ENCODE measurements around the gene CTNNA3. TPM values are rescaled to one million over a fixed set of nuclear protein-coding genes. Genes with fewer than 3 reads are reported as not detected.
"Not testable (repeated sequence)": the region's sequence is repeated elsewhere in the genome, so short reads cannot be mapped to it uniquely, and the experiment has no call there.

CTNNA3 gene
- total and polyA plus RNA-seq, 2 donors (not counting 1 experiment from before 2014, with no cell fraction given), result not detected

DNA sequence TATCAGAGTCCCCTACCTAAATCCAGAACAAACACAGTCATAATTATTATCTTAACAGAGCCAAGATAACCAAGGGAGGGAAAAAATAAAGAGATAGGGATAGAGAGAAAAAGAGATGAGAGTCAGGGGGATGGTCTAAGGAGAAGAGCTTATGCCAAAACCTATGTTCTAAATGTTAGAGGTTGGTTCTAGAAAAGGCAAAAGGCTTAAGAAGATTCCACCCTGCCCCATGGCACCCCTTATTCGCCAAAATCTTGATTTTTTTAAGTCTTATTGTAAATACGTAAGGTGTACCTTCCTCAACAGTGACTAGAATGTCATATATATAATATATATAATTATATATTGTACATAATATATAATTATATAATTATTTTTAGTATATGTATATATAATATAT, 29.6 kb upstream of the CTNNA3 start:
- no peak overlapping the region for H3K9ac ChIP-seq (ENCODE audit: insufficient read depth, low read length)
- TF ChIP-seq CTCF (conservative IDR thresholded peaks at IDR 0.05 in 1 of 2, IDR thresholded peaks at IDR 0.05 in 1 of 2; ENCODE audit: low read depth in 1 of 2, low read length in 2 of 2), result no peak
- TF ChIP-seq EZH2 (IDR thresholded peaks at IDR 0.05; ENCODE audit: low read length, missing control alignments), result no peak

GRCh38 chr10:67723601-67724000, 27.6 kb upstream of the CTNNA3 start:
- no peaks in the 10 kb centered on the region for H3K9me3 ChIP-seq (ENCODE audit: control insufficient read depth, insufficient read depth, low read depth, low read length)
- no peak overlapping the region for H2AFZ ChIP-seq (ENCODE audit: low read length)
- TF ChIP-seq CTCF (conservative IDR thresholded peaks at IDR 0.05 in 1 of 2, IDR thresholded peaks at IDR 0.05 in 1 of 2; ENCODE audit: low read depth in 1 of 2, low read length in 2 of 2) (no peak), EZH2 (IDR thresholded peaks at IDR 0.05; ENCODE audit: low read length, missing control alignments) (no peak)
- H4K20me1 ChIP-seq (ENCODE audit: control insufficient read depth, extremely low read depth, insufficient read depth, low read length), result no peaks in the 10 kb centered on the region
- no peaks in the 10 kb centered on the region for H3K4me1 ChIP-seq (ENCODE audit: control insufficient read depth, extremely low read depth, insufficient read depth, low read length)
- no peak overlapping the region for H3K4me3 ChIP-seq (replicated peaks in 1 of 4; ENCODE audit: control extremely low read depth in 1 of 4, insufficient read depth in 1 of 4, low read depth in 3 of 4, low read length in 4 of 4)
- no peak for DNase-seq (ENCODE audit: low read depth in 2 of 2)
- H3K27me3 ChIP-seq (ENCODE audit: control insufficient read depth, insufficient read depth, low read length), result no peaks in the 10 kb centered on the region
- no peaks in the 10 kb centered on the region for H3K79me2 ChIP-seq (ENCODE audit: control insufficient read depth, insufficient read depth, low read length)
- no peak overlapping the region for H3K9ac ChIP-seq (ENCODE audit: insufficient read depth, low read length)
- H3K27ac ChIP-seq (ENCODE audit: insufficient read depth, low read length), result no peak overlapping the region
- no peak overlapping the region for H3K4me2 ChIP-seq (ENCODE audit: extremely low read depth, insufficient read depth, low read length)
- H3K36me3 ChIP-seq (ENCODE audit: control insufficient read depth, insufficient read depth, low read length), result no peaks in the 10 kb centered on the region

More for the DNA sequence above, 29.6 kb upstream of the CTNNA3 start:
- no peak for DNase-seq (ENCODE audit: low read depth in 2 of 2)
- no peak overlapping the region for H3K4me2 ChIP-seq (ENCODE audit: extremely low read depth, insufficient read depth, low read length)
- H4K20me1 ChIP-seq (ENCODE audit: control insufficient read depth, extremely low read depth, insufficient read depth, low read length), result no peaks in the 10 kb centered on the region
- H3K27ac ChIP-seq (ENCODE audit: insufficient read depth, low read length), result no peak overlapping the region
- H3K9me3 ChIP-seq (ENCODE audit: control insufficient read depth, insufficient read depth, low read depth, low read length), result no peaks in the 10 kb centered on the region
- no peaks in the 10 kb centered on the region for H3K4me1 ChIP-seq (ENCODE audit: control insufficient read depth, extremely low read depth, insufficient read depth, low read length)
- no peak overlapping the region for H2AFZ ChIP-seq (ENCODE audit: low read length)
- H3K36me3 ChIP-seq (ENCODE audit: control insufficient read depth, insufficient read depth, low read length), result no peaks in the 10 kb centered on the region
- H3K79me2 ChIP-seq (ENCODE audit: control insufficient read depth, insufficient read depth, low read length), result no peaks in the 10 kb centered on the region
- no peak overlapping the region for H3K4me3 ChIP-seq (replicated peaks in 1 of 4; ENCODE audit: control extremely low read depth in 1 of 4, insufficient read depth in 1 of 4, low read depth in 3 of 4, low read length in 4 of 4)
- no peaks in the 10 kb centered on the region for H3K27me3 ChIP-seq (ENCODE audit: control insufficient read depth, insufficient read depth, low read length)

GRCh38 chr10:67722113-67722512, 26.1 kb upstream of the CTNNA3 start:
- Histone ChIP-seq H3K27me3 (ENCODE audit: control insufficient read depth, insufficient read depth, low read length) (no peaks in the 10 kb centered on the region), H3K4me2 (ENCODE audit: extremely low read depth, insufficient read depth, low read length) (no peak overlapping the region), H4K20me1 (ENCODE audit: control insufficient read depth, extremely low read depth, insufficient read depth, low read length) (no peaks in the 10 kb centered on the region), H3K4me3 (replicated peaks in 1 of 4; ENCODE audit: control extremely low read depth in 1 of 4, insufficient read depth in 1 of 4, low read depth in 3 of 4, low read length in 4 of 4) (no peak overlapping the region), H2AFZ (ENCODE audit: low read length) (no peak overlapping the region), H3K4me1 (ENCODE audit: control insufficient read depth, extremely low read depth, insufficient read depth, low read length) (no peaks in the 10 kb centered on the region), H3K9me3 (ENCODE audit: control insufficient read depth, insufficient read depth, low read depth, low read length) (no peaks in the 10 kb centered on the region), H3K27ac (ENCODE audit: insufficient read depth, low read length) (no peak overlapping the region), H3K79me2 (ENCODE audit: control insufficient read depth, insufficient read depth, low read length) (no peaks in the 10 kb centered on the region), H3K36me3 (ENCODE audit: control insufficient read depth, insufficient read depth, low read length) (no peaks in the 10 kb centered on the region), H3K9ac (ENCODE audit: insufficient read depth, low read length) (no peak overlapping the region)
- TF ChIP-seq EZH2 (IDR thresholded peaks at IDR 0.05; ENCODE audit: low read length, missing control alignments) (no peak), CTCF (conservative IDR thresholded peaks at IDR 0.05 in 1 of 2, IDR thresholded peaks at IDR 0.05 in 1 of 2; ENCODE audit: low read depth in 1 of 2, low read length in 2 of 2) (no peak)
- no peak for DNase-seq (ENCODE audit: low read depth in 2 of 2)

- H3K9ac ChIP-seq (ENCODE audit: insufficient read depth, low read length); DNase-seq (ENCODE audit: low read depth in 2 of 2); H3K79me2 ChIP-seq (ENCODE audit: control insufficient read depth, insufficient read depth, low read length); H3K27me3 ChIP-seq (ENCODE audit: control insufficient read depth, insufficient read depth, low read length); H4K20me1 ChIP-seq (ENCODE audit: control insufficient read depth, extremely low read depth, insufficient read depth, low read length); H3K27ac ChIP-seq (ENCODE audit: insufficient read depth, low read length); H3K4me1 ChIP-seq (ENCODE audit: control insufficient read depth, extremely low read depth, insufficient read depth, low read length); H3K36me3 ChIP-seq (ENCODE audit: control insufficient read depth, insufficient read depth, low read length); H2AFZ ChIP-seq (ENCODE audit: low read length); H3K9me3 ChIP-seq (ENCODE audit: control insufficient read depth, insufficient read depth, low read depth, low read length); H3K4me2 ChIP-seq (ENCODE audit: extremely low read depth, insufficient read depth, low read length); H3K4me3 ChIP-seq (replicated peaks in 1 of 4; ENCODE audit: control extremely low read depth in 1 of 4, insufficient read depth in 1 of 4, low read depth in 3 of 4, low read length in 4 of 4): not testable (repeated sequence)
Measured at GRCh38 chr10:67716455-67716854, 20.5 kb upstream of the CTNNA3 start.
